ENCODE data around the gene LACTBL1. TPM values are rescaled to one million over a fixed set of nuclear protein-coding genes. Genes with fewer than 3 reads are reported as not detected.

Gene LACTBL1
- total RNA-seq, 1 experiment from 2014 or later, result not detected

DNA sequence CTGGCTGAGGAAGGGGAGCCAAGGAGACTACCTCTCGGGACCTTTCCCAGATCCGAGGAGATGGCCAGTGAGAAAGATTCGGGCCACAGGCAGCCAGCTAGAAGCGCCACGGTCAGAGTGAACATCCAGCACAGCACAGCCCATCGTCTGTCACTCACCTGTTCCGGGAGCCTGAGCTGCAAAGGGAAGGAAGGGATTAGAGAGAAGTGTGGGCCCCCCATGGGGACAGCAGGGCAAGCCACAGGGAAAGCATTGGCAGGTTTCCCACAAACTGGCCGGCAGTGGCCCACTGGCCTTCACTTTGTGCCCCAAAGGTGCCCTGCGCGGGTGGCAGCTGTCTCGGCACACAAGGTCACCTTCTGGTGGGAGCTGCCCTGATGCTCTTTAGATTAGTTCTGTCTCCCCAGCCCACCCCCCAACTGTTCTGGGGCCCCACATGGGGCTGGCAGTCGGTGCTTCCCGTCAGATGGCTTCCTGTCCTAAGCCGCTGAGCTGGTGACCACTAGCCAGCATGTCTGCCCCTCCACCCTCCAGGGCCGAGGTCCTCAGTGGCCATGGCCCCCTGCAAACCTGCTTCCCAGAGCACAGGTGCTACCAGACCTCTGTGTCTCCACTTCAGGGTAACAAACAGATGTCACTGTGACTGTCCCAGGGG, 56.7 kb downstream of the LACTBL1 start:
- no peak overlapping the region for H2BK120ac ChIP-seq (ENCODE audit: low read depth, low read length, poor library complexity, severe bottlenecking)
- no peak overlapping the region for H4K5ac ChIP-seq (ENCODE audit: insufficient read length, low read depth, low read length)
- no peaks in the 10 kb centered on the region for H4K20me1 ChIP-seq (ENCODE audit: control insufficient read depth, insufficient read depth, insufficient read length)
- no peak overlapping the region for H3K9ac ChIP-seq (ENCODE audit: extremely low read depth, insufficient read length, low read length)
- Mint-ChIP-seq H3K4me1 (peaks cover 12 to 18% of the 10 kb centered on the region in 2 experiments), H3K27me3 (ENCODE audit: low read depth) (no peaks in the 10 kb centered on the region; the same call in 1 of the 2 replicates), H3K36me3 (ENCODE audit: insufficient read depth in 1 of 3, low read depth in 3 of 3) (no peaks in the 10 kb centered on the region), H3K27ac (no peak overlapping the region; a peak in 1 of 7 replicates), H3K9me3 (no peaks in the 10 kb centered on the region), H3K4me3 (no peak overlapping the region; a peak in 1 of 5 replicates)
- H4K91ac ChIP-seq (ENCODE audit: insufficient read length, low read depth, low read length), result no peak overlapping the region
- H3K23me2 ChIP-seq (ENCODE audit: insufficient read length, low read depth, low read length, poor library complexity, severe bottlenecking), result no peaks in the 10 kb centered on the region
- H4K8ac ChIP-seq (replicated peaks; ENCODE audit: insufficient read length, low read depth, low read length), result no peak overlapping the region
- no CpG with 5 or more reads among the region's 15 CpGs for WGBS (ENCODE audit: extremely low coverage, insufficient read length, low lambda C conversion rate)
- no peak overlapping the region for H3K18ac ChIP-seq (ENCODE audit: insufficient read length, low read depth, low read length)
- H3K56ac ChIP-seq (ENCODE audit: insufficient read length, low read depth, low read length), result no peak overlapping the region
- no peak overlapping the region for H3K27ac ChIP-seq (ENCODE audit: insufficient read length, low read depth, low read length)
- no peak overlapping the region for H2AFZ ChIP-seq (ENCODE audit: low read length)
- H2AK5ac ChIP-seq (ENCODE audit: insufficient read length, low read length), result no peak overlapping the region
- H3K79me1 ChIP-seq (ENCODE audit: insufficient read depth, low read depth, low read length, poor library complexity, severe bottlenecking), result no peaks in the 10 kb centered on the region
- TF ChIP-seq CTCF (conservative IDR thresholded peaks at IDR 0.05), result no peak
- no peak overlapping the region for H3K23ac ChIP-seq (ENCODE audit: insufficient read length, low read depth, low read length)
- no peak overlapping the region for H3K4ac ChIP-seq (ENCODE audit: low read depth, low read length)
- H3K4me1 ChIP-seq (ENCODE audit: insufficient read depth, low read length), result no peaks in the 10 kb centered on the region
- no peak overlapping the region; the same call in 1 of the 2 replicates for H3K14ac ChIP-seq (ENCODE audit: insufficient read depth, low read length)
- no peak overlapping the region for H3T11ph ChIP-seq (ENCODE audit: low read length)
- no peak for DNase-seq
- H3K4me2 ChIP-seq (ENCODE audit: insufficient read depth, insufficient read length, low read length), result no peak overlapping the region
- H2BK20ac ChIP-seq (ENCODE audit: low read depth, low read length, poor library complexity, severe bottlenecking), result no peak overlapping the region
- H2BK5ac ChIP-seq (ENCODE audit: insufficient read length, low read length), result no peak overlapping the region
- H2BK12ac ChIP-seq (ENCODE audit: insufficient read length, low read depth, low read length), result no peak overlapping the region
- no peaks in the 10 kb centered on the region for H3K27me3 ChIP-seq (ENCODE audit: insufficient read depth, low read length)
- H3K79me2 ChIP-seq (ENCODE audit: insufficient read depth, low read length), result no peaks in the 10 kb centered on the region
- H2BK15ac ChIP-seq (ENCODE audit: low read depth, low read length), result no peak overlapping the region
- H3K9me3 ChIP-seq (ENCODE audit: control insufficient read depth, low read depth, low read length), result no peaks in the 10 kb centered on the region
